ENCODE measurements around the gene BATF3. TPM values are rescaled to one million over a fixed set of nuclear protein-coding genes. Genes with fewer than 3 reads are reported as not detected.

Gene BATF3
- polyA plus RNA-seq, 2 of the 4 experiments (the other 2 are of a cell fraction): 6.4 to 8.9 TPM

GRCh38 chr1:212643877-212644276, 55.8 kb downstream of the BATF3 start (continued):
- TF ChIP-seq, protein P1, sequence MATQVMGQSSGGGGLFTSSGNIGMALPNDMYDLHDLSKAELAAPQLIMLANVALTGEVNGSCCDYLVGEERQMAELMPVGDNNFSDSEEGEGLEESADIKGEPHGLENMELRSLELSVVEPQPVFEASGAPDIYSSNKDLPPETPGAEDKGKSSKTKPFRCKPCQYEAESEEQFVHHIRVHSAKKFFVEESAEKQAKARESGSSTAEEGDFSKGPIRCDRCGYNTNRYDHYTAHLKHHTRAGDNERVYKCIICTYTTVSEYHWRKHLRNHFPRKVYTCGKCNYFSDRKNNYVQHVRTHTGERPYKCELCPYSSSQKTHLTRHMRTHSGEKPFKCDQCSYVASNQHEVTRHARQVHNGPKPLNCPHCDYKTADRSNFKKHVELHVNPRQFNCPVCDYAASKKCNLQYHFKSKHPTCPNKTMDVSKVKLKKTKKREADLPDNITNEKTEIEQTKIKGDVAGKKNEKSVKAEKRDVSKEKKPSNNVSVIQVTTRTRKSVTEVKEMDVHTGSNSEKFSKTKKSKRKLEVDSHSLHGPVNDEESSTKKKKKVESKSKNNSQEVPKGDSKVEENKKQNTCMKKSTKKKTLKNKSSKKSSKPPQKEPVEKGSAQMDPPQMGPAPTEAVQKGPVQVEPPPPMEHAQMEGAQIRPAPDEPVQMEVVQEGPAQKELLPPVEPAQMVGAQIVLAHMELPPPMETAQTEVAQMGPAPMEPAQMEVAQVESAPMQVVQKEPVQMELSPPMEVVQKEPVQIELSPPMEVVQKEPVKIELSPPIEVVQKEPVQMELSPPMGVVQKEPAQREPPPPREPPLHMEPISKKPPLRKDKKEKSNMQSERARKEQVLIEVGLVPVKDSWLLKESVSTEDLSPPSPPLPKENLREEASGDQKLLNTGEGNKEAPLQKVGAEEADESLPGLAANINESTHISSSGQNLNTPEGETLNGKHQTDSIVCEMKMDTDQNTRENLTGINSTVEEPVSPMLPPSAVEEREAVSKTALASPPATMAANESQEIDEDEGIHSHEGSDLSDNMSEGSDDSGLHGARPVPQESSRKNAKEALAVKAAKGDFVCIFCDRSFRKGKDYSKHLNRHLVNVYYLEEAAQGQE (IDR thresholded peaks at IDR 0.05): no peak
- no peak for TF ChIP-seq ATOH8 (CRISPR knock-in tag; IDR thresholded peaks at IDR 0.05; ENCODE audit: low read depth)

GRCh38 chr1:212641956-212642355, 57.7 kb downstream of the BATF3 start:
- TF ChIP-seq USF2 (IDR thresholded peaks at IDR 0.05) (no peak), NFE2L2 (conservative IDR thresholded peaks at IDR 0.05; ENCODE audit: low read length) (no peak), ESRRA (IDR thresholded peaks at IDR 0.05; ENCODE audit: borderline replicate concordance, low read length) (no peak), RARB (CRISPR knock-in tag; IDR thresholded peaks at IDR 0.05) (no peak), MAX (IDR thresholded peaks at IDR 0.05) (no peak), POLR2A (IDR thresholded peaks at IDR 0.05; ENCODE audit: low read length) (no peak), SMC3 (IDR thresholded peaks at IDR 0.05) (no peak), POLR2AphosphoS2 (conservative IDR thresholded peaks at IDR 0.05; ENCODE audit: low read length) (no peak), FOSL2 (IDR thresholded peaks at IDR 0.05) (no peak), FOSL2 (CRISPR knock-in tag; IDR thresholded peaks at IDR 0.05) (no peak)
- TF ChIP-seq, protein P2, sequence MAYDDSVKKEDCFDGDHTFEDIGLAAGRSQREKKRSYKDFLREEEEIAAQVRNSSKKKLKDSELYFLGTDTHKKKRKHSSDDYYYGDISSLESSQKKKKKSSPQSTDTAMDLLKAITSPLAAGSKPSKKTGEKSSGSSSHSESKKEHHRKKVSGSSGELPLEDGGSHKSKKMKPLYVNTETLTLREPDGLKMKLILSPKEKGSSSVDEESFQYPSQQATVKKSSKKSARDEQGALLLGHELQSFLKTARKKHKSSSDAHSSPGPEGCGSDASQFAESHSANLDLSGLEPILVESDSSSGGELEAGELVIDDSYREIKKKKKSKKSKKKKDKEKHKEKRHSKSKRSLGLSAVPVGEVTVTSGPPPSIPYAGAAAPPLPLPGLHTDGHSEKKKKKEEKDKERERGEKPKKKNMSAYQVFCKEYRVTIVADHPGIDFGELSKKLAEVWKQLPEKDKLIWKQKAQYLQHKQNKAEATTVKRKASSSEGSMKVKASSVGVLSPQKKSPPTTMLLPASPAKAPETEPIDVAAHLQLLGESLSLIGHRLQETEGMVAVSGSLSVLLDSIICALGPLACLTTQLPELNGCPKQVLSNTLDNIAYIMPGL (CRISPR knock-in tag; IDR thresholded peaks at IDR 0.05; ENCODE audit: borderline replicate concordance): no peak
- TF ChIP-seq, protein P3, sequence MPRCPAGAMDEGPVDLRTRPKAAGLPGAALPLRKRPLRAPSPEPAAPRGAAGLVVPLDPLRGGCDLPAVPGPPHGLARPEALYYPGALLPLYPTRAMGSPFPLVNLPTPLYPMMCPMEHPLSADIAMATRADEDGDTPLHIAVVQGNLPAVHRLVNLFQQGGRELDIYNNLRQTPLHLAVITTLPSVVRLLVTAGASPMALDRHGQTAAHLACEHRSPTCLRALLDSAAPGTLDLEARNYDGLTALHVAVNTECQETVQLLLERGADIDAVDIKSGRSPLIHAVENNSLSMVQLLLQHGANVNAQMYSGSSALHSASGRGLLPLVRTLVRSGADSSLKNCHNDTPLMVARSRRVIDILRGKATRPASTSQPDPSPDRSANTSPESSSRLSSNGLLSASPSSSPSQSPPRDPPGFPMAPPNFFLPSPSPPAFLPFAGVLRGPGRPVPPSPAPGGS (IDR thresholded peaks at IDR 0.05): no peak
- Histone ChIP-seq H3K4me1 (no peaks in the 10 kb centered on the region), H3K4me2 (no peak overlapping the region), H3K4me3 (no peak overlapping the region), H3K9me3 (no peaks in the 10 kb centered on the region), H3K27ac (no peak overlapping the region)
- POLR2A ChIA-PET: interaction anchor here (0.6 kb wide), 1 partner anchor 248 kb away, joined by 3 read pairs; no protein-coding TSS in a partner anchor
- DNase-seq (ENCODE audit: low read depth in 1 of 2, low spot score in 1 of 2) (no peak), ATAC-seq (no peak), FAIRE-seq (no peak)
- CTCF ChIA-PET: interaction anchor here (0.6 to 4.2 kb wide), 4 partner anchors 12 to 165 kb away, joined by 3 to 26 read pairs (median 11); no protein-coding TSS in a partner anchor
- 71% methylated on average over 1 of the region's 1 CpG for WGBS (ENCODE audit: missing lambda C conversion rate)

GRCh38 chr1:212640223-212640878, 59.3 kb downstream of the BATF3 start:
- Histone ChIP-seq H3K9me3 (no peaks in the 10 kb centered on the region), H3K4me1 (no peaks in the 10 kb centered on the region), H3K4me2 (no peak overlapping the region), H3K27ac (no peak overlapping the region), H3K4me3 (no peak overlapping the region)
- ChIA-PET CTCF (interaction anchor here (1.1 to 3.1 kb wide), 7 partner anchors 10 to 163 kb away, joined by 3 to 14 read pairs (median 6); no protein-coding TSS in a partner anchor), POLR2A (interaction anchor here (0.8 kb wide), 1 partner anchor 32 kb away, joined by 3 read pairs; the partner anchor contains the start of gene ATF3)
- WGBS (ENCODE audit: missing lambda C conversion rate): 39% methylated on average over 3 of the region's 3 CpGs
- DNase-seq (ENCODE audit: low read depth in 1 of 2, low spot score in 1 of 2): no peak
- ATAC-seq: no peak
- FAIRE-seq: no peak
- TF ChIP-seq EHF (CRISPR knock-in tag; IDR thresholded peaks at IDR 0.05) (no peak), HEYL (CRISPR knock-in tag; IDR thresholded peaks at IDR 0.05) (no peak), FOXS1 (CRISPR knock-in tag; IDR thresholded peaks at IDR 0.05) (no peak), JUN (IDR thresholded peaks at IDR 0.05) (no peak), ZC3H11A (IDR thresholded peaks at IDR 0.05) (no peak), RARB (CRISPR knock-in tag; IDR thresholded peaks at IDR 0.05) (no peak)
- TF ChIP-seq, protein P3 (IDR thresholded peaks at IDR 0.05): no peak
- TF ChIP-seq, protein P1 (IDR thresholded peaks at IDR 0.05): no peak
